HepG2 (cell line): ENCODE measurements around the gene POFUT2. TPM values are rescaled to one million over a fixed set of nuclear protein-coding genes. Genes with fewer than 3 reads are reported as not detected.

Experiments
- AFF4 ChIP-seq: sonication (generic); formaldehyde crosslinking; IDR thresholded peaks from 2 replicates; pipeline ENCODE4 v1.4.0; 2020; ENCODE audit warnings: missing genetic modification reagents
- ETS1 ChIP-seq: sonication (generic); formaldehyde crosslinking; IDR thresholded peaks from 2 replicates; pipeline ENCODE4 v1.4.0; 2020; ENCODE audit warnings: missing genetic modification reagents
- KDM2A ChIP-seq: sonication (generic); formaldehyde crosslinking; IDR thresholded peaks from 2 replicates; pipeline ENCODE4 v1.4.0; 2020; ENCODE audit warnings: low read depth, missing genetic modification reagents, borderline replicate concordance
- MAZ ChIP-seq, 2 experiments: sonication (generic) in 1 of 2; formaldehyde crosslinking in 1 of 2; IDR thresholded peaks; 2 replicates each; pipeline versions ENCODE4 v1.5.0 to v1.6.1; 2012 to 2020; ENCODE audit warnings: low read depth in 2 of 2, mild to moderate bottlenecking in 2 of 2, borderline replicate concordance in 1 of 2, improper control_type of control experiment in 1 of 2, low read length in 1 of 2, missing genetic modification reagents in 1 of 2, moderate library complexity in 1 of 2
- MXI1 ChIP-seq: IDR thresholded peaks from 3 replicates; pipeline ENCODE4 v1.6.1; 2012; ENCODE audit warnings: low read depth, low read length, inconsistent platforms, borderline replicate concordance
- NONO ChIP-seq, 2 experiments: fragments of 450-650 bp in 1 of 2; sonication (generic) in 1 of 2; formaldehyde crosslinking in 1 of 2; IDR thresholded peaks in 1 of 2; conservative IDR thresholded peaks in 1 of 2; 2 replicates each; pipeline versions ENCODE4 v1.6.1 to v1.8.0; 2017 to 2022; ENCODE audit warnings: mild to moderate bottlenecking in 1 of 2, missing genetic modification reagents in 1 of 2, moderate library complexity in 1 of 2
- NR0B2 ChIP-seq: sonication (generic); formaldehyde crosslinking; IDR thresholded peaks from 2 replicates; pipeline ENCODE4 v1.4.0; 2020; ENCODE audit warnings: mild to moderate bottlenecking, missing genetic modification reagents
- PHF20 ChIP-seq: sonication (generic); formaldehyde crosslinking; IDR thresholded peaks from 2 replicates; pipeline ENCODE4 v1.5.0; 2020; ENCODE audit warnings: mild to moderate bottlenecking, missing genetic modification reagents
- RFX3 ChIP-seq: IDR thresholded peaks from 2 replicates; pipeline ENCODE4 v1.6.1; 2016; ENCODE audit warnings: missing biosample characterization, missing genetic modification reagents
- SAP130 ChIP-seq: IDR thresholded peaks from 2 replicates; pipeline ENCODE4 v1.6.1; 2016; ENCODE audit warnings: low read depth
- YEATS2 ChIP-seq: sonication (generic); formaldehyde crosslinking; IDR thresholded peaks from 2 replicates; pipeline ENCODE4 v1.4.0; 2020; ENCODE audit warnings: missing genetic modification reagents, borderline replicate concordance
- ZFP91 ChIP-seq: sonication (generic); formaldehyde crosslinking; IDR thresholded peaks from 2 replicates; pipeline ENCODE4 v1.9.0; 2022; ENCODE audit warnings: missing genetic modification reagents, mild to moderate bottlenecking, borderline replicate concordance
- ZFY ChIP-seq: sonication (generic); formaldehyde crosslinking; IDR thresholded peaks from 2 replicates; pipeline ENCODE4 v1.4.0; 2020; ENCODE audit warnings: missing genetic modification reagents
- ZHX1 ChIP-seq: sonication (generic); formaldehyde crosslinking; IDR thresholded peaks from 2 replicates; pipeline ENCODE4 v1.8.1; 2022; ENCODE audit warnings: low read depth, mild to moderate bottlenecking, missing genetic modification reagents
- ZNF335 ChIP-seq: sonication (generic); formaldehyde crosslinking; IDR thresholded peaks from 2 replicates; pipeline ENCODE4 v1.4.0; 2020; ENCODE audit warnings: missing genetic modification reagents
- ZNF720 ChIP-seq: sonication (generic); formaldehyde crosslinking; IDR thresholded peaks from 2 replicates; pipeline ENCODE4 v1.4.0; 2020; ENCODE audit warnings: missing genetic modification reagents
- polyA plus RNA-seq, 8 experiments: library from polyadenylated mRNA; depleted of rRNA in 3 of 8; stranded (reverse) in 7 of 8; unstranded in 1 of 8; fragments of >200 nt; fragmentation: Illumina TruSeq in 4 of 8; extraction: Trizol in 4 of 8; gene quantifications; 2 replicates each; pipeline versions ENCODE4 v1.2.1 to v1.2.3, GENCODE V29; 2011 to 2016; ENCODE audit warnings: low read depth in 4 of 8, missing spikeins in 1 of 8, mixed read lengths in 1 of 8; ENCODE audit not compliant: insufficient read depth in 1 of 8
- total RNA-seq, 5 experiments: library from RNA; depleted of rRNA; stranded (reverse); fragments of >200 nt; fragmentation: Illumina TruSeq; extraction: Trizol; gene quantifications; 2 replicates each; pipeline ENCODE4 v1.2.3, GENCODE V29; 2016; ENCODE audit warnings: low read depth in 1 of 5

The POFUT2 gene
- total and polyA plus RNA-seq, 2 of the 13 experiments (the other 11 are each of a cell fraction or from before 2014, with no cell fraction given) = 22.8 to 24.0 TPM

- TF ChIP-seq AFF4 (CRISPR knock-in tag) (no peak), PHF20 (CRISPR knock-in tag) (peak; percentile 70), ETS1 (CRISPR knock-in tag) (0 out of 2 replicates have a peak, but pooled peaks have one; percentile 6), SAP130 (CRISPR knock-in tag) (peak; percentile 86), ZHX1 (CRISPR knock-in tag) (no peak), RFX3 (CRISPR knock-in tag) (peak; percentile 93), ZNF720 (CRISPR knock-in tag) (no peak), NONO (IDR thresholded peaks at IDR 0.05) (no peak), NONO (CRISPR knock-in tag; conservative IDR thresholded peaks at IDR 0.05) (0 out of 2 replicates have a peak, but pooled peaks have one; percentile 64), KDM2A (CRISPR knock-in tag) (peak; percentile 38; the same call in 1 of the 2 replicates), ZNF335 (CRISPR knock-in tag) (no peak), ZFY (CRISPR knock-in tag) (peak; percentile 80), YEATS2 (peak; percentile 41; the same call in 1 of the 2 replicates), MAZ (IDR thresholded peaks at IDR 0.05; ENCODE audit: borderline replicate concordance, low read depth, low read length) (peak; percentile 62), MAZ (CRISPR knock-in tag; IDR thresholded peaks at IDR 0.05; ENCODE audit: low read depth) (peak; percentile 45; the same call in 1 of the 2 replicates), ZFP91 (peak; percentile 26; the same call in 1 of the 2 replicates), MXI1 (peak; percentile 98), NR0B2 (0 out of 2 replicates have a peak, but pooled peaks have one; percentile 76)
Measured at GRCh38 chr21:45287438-45288391, at the start of gene POFUT2 (continued).
